ENCODE data around the gene KCNQ1. TPM values are rescaled to one million over a fixed set of nuclear protein-coding genes. Genes with fewer than 3 reads are reported as not detected.

KCNQ1 gene
- total RNA-seq, 3 donors from 2014 or later (not counting 1 experiment from before 2014, with no cell fraction given) = 1.9 to 7.8 (median 3.3) TPM

- no peaks in the 10 kb centered on the region for H3K36me3 ChIP-seq (ENCODE audit: control insufficient read depth, insufficient read depth, low read length)
- no peaks in the 10 kb centered on the region for H3K4me1 ChIP-seq (ENCODE audit: control insufficient read depth, insufficient read depth, low read length)
- Mint-ChIP-seq H3K36me3 (peaks cover 12% of the 10 kb centered on the region), H3K27me3 (ENCODE audit: low read depth in 2 of 2) (peaks cover 18 to 42% of the 10 kb centered on the region in 2 donors), H3K4me3 (no peak overlapping the region), H3K9me3 (peaks cover 3 to 8% of the 10 kb centered on the region in 2 donors), H3K27ac (no peak overlapping the region), H3K4me1 (no peaks in the 10 kb centered on the region)
- no peak for TF ChIP-seq CTCF (IDR thresholded peaks at IDR 0.05)
- DNase-seq = no peak
- no peaks in the 10 kb centered on the region for H3K27me3 ChIP-seq (ENCODE audit: control insufficient read depth, insufficient read depth, low read length)
- H3K27ac ChIP-seq (ENCODE audit: low read length) = no peak overlapping the region
- H3K9me3 ChIP-seq (ENCODE audit: control insufficient read depth, insufficient read depth, low read length) = peaks cover 12% of the 10 kb centered on the region
- no peak overlapping the region for H3K4me3 ChIP-seq (ENCODE audit: low read length)
- WGBS (ENCODE audit: insufficient coverage) = 92% methylated on average over 5 of the region's 6 CpGs
- intact Hi-C loops (cut with micrococcal nuclease) = no loop called here
- no peak for ATAC-seq
Measured at GRCh38 chr11:2655016-2655719, 210.4 kb downstream of the KCNQ1 start.

- WGBS (ENCODE audit: insufficient coverage) = 30% methylated on average over 6 of the region's 6 CpGs
- no peak for DNase-seq
- Histone ChIP-seq H3K36me3 (ENCODE audit: control insufficient read depth, insufficient read depth, low read length) (no peaks in the 10 kb centered on the region), H3K4me3 (ENCODE audit: low read length) (no peak overlapping the region), H3K27me3 (ENCODE audit: control insufficient read depth, insufficient read depth, low read length) (no peaks in the 10 kb centered on the region), H3K9me3 (ENCODE audit: control insufficient read depth, insufficient read depth, low read length) (peaks cover 6% of the 10 kb centered on the region), H3K4me1 (ENCODE audit: control insufficient read depth, insufficient read depth, low read length) (no peaks in the 10 kb centered on the region), H3K27ac (ENCODE audit: low read length) (no peak overlapping the region)
- Mint-ChIP-seq H3K36me3 (peaks cover 7% of the 10 kb centered on the region), H3K27ac (no peak overlapping the region), H3K4me1 (no peaks in the 10 kb centered on the region), H3K4me3 (no peak overlapping the region), H3K9me3 (peaks cover 0 to 6% of the 10 kb centered on the region in 2 donors), H3K27me3 (ENCODE audit: low read depth in 2 of 2) (peaks cover 18 to 42% of the 10 kb centered on the region in 2 donors)
- ATAC-seq = no peak
- intact Hi-C loops (cut with micrococcal nuclease) = no loop called here
- no peak for TF ChIP-seq CTCF (IDR thresholded peaks at IDR 0.05)
Measured at GRCh38 chr11:2655834-2656622, 211.2 kb downstream of the KCNQ1 start.

- no peaks in the 10 kb centered on the region for H3K27me3 ChIP-seq (ENCODE audit: control insufficient read depth, insufficient read depth, low read length)
- H3K4me1 Mint-ChIP-seq = no peaks in the 10 kb centered on the region
- intact Hi-C loops (cut with micrococcal nuclease) = no loop called here
- TF ChIP-seq CTCF (IDR thresholded peaks at IDR 0.05) = no peak
- H3K4me3 Mint-ChIP-seq = no peak overlapping the region
- peaks cover 7% of the 10 kb centered on the region for H3K36me3 Mint-ChIP-seq
- H3K36me3 ChIP-seq (ENCODE audit: control insufficient read depth, insufficient read depth, low read length) = no peaks in the 10 kb centered on the region
- H3K4me3 ChIP-seq (ENCODE audit: low read length) = no peak overlapping the region
- peaks cover 0 to 6% of the 10 kb centered on the region in 2 donors for H3K9me3 Mint-ChIP-seq
- peaks cover 5% of the 10 kb centered on the region for H3K9me3 ChIP-seq (ENCODE audit: control insufficient read depth, insufficient read depth, low read length)
- H3K27me3 Mint-ChIP-seq (ENCODE audit: low read depth in 2 of 2) = peaks cover 18 to 42% of the 10 kb centered on the region in 2 donors
- H3K4me1 ChIP-seq (ENCODE audit: control insufficient read depth, insufficient read depth, low read length) = no peaks in the 10 kb centered on the region
- ATAC-seq = no peak
- no peak for DNase-seq
- H3K27ac ChIP-seq (ENCODE audit: low read length) = no peak overlapping the region
- H3K27ac Mint-ChIP-seq = no peak overlapping the region
- 80% methylated on average over 1 of the region's 1 CpG for WGBS (ENCODE audit: insufficient coverage)
Measured at GRCh38 chr11:2656859-2657258, 212.1 kb downstream of the KCNQ1 start.
